H1 (cell line): Measurements from ENCODE around the gene OSBP2. TPM values are rescaled to one million over a fixed set of nuclear protein-coding genes. Genes with fewer than 3 reads are reported as not detected.

ENCODE experiments used
- BACH1 ChIP-seq: IDR thresholded peaks from 2 replicates; pipeline ENCODE4 v1.6.1; 2012; ENCODE audit warnings: low read length, improper control_type of control experiment
- KDM1A ChIP-seq: fragments of 200-600, 300-600 bp; sonication (generic); IDR thresholded peaks from 2 replicates; pipeline ENCODE4 v1.7.1; 2016; ENCODE audit warnings: mild to moderate bottlenecking, low read length, borderline replicate concordance
- KDM5A ChIP-seq: fragments of 200-600 bp; IDR thresholded peaks from 2 replicates; pipeline ENCODE4 v1.7.1; 2012; ENCODE audit warnings: mild to moderate bottlenecking, low read length, inconsistent platforms, mixed read lengths
- MAFK ChIP-seq: IDR thresholded peaks from 2 replicates; pipeline ENCODE4 v1.6.1; 2012; ENCODE audit warnings: low read depth, mild to moderate bottlenecking, improper control_type of control experiment, low read length
- TAF1 ChIP-seq: IDR thresholded peaks from 2 replicates; pipeline ENCODE4 v1.6.1; 2011; ENCODE audit warnings: mild to moderate bottlenecking, low read depth, low read length
- TCF12 ChIP-seq: IDR thresholded peaks from 2 replicates; pipeline ENCODE4 v1.6.1; 2011; ENCODE audit warnings: low read depth, mild to moderate bottlenecking, low read length
- polyA plus RNA-seq, 7 experiments: library from polyadenylated mRNA; depleted of rRNA in 3 of 7; stranded (reverse) in 5 of 7; unstranded in 2 of 7; fragments of >200 nt in 5 of 7; fragments of 200-250 nt in 2 of 7; gene quantifications; 1 replicate in 5 of 7; 2 replicates in 1 of 7; 4 replicates in 1 of 7; pipeline versions ENCODE4 v1.2.1 to v1.2.3, GENCODE V29; 2011 to 2013; ENCODE audit warnings: missing spikeins in 2 of 7, mixed read lengths in 2 of 7
- total RNA-seq: library from RNA; stranded (reverse); fragmentation: NEBNext Ultra II Directional; extraction: Animal tissue kit (Norgen Biotek cat#: 25700); gene quantifications from 2 replicates; pipeline ENCODE4 v1.2.1, GENCODE V29; 2021
- TF ChIP-seq, protein P1 (sequence below): IDR thresholded peaks from 2 replicates; pipeline ENCODE4 v1.6.1; 2012; ENCODE audit warnings: inconsistent platforms

The OSBP2 gene
- total and polyA plus RNA-seq, 2 of the 8 experiments (the other 6 are each of a cell fraction or from before 2014, with no cell fraction given) = 3.4 to 3.7 TPM

DNA sequence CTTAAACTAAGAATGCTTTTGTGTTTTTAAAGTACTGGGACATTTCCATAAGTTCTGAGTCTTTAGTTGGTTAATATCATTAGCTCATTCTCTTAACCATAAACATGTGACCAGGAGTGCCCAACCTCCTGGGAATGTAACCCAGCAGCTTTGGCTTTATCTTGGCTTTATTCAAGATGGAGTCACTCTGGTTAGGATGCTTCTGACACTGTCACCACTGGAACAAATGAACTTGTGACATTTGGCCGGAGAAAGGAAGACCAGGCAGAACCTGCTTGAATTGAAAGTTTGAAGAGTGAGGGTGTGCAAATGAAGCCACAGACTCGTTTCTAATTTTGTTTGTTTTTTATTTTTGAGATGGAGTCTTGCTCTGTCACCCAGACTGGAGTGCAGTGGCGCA, 54.6 kb downstream of the OSBP2 start (continued):
- TF ChIP-seq, protein P1, sequence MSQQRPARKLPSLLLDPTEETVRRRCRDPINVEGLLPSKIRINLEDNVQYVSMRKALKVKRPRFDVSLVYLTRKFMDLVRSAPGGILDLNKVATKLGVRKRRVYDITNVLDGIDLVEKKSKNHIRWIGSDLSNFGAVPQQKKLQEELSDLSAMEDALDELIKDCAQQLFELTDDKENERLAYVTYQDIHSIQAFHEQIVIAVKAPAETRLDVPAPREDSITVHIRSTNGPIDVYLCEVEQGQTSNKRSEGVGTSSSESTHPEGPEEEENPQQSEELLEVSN = no peak
- no peak for TF ChIP-seq TCF12
- no peak for TF ChIP-seq KDM1A
- TF ChIP-seq MAFK = no peak
- no peak for TF ChIP-seq KDM5A
- TF ChIP-seq TAF1 = no peak
- no peak for TF ChIP-seq BACH1
- TF ChIP-seq, all 59 proteins: peak for 0
